Cardiac fibroblast (primary cell): ENCODE data around the gene USP5.

Source experiments
- DNase-seq, 2 donors: peaks; one replicate each; pipeline versions ENCODE4 v3.0.0 to v3.0.0-alpha.2; 2010; ENCODE audit warnings: low read depth in 2 of 2
- H3K4me3 ChIP-seq, 2 donors: replicated peaks in 1 of 2; 1 replicate in 1 of 2; 2 replicates in 1 of 2; pipeline ENCODE4 v1.5.1; 2011; ENCODE audit warnings: low read depth in 2 of 2, low read length in 2 of 2, mild to moderate bottlenecking in 2 of 2, moderate library complexity in 1 of 2
- CTCF ChIP-seq: IDR thresholded peaks from one replicate; pipeline ENCODE4 v1.5.1; 2011; ENCODE audit warnings: low read depth, mild to moderate bottlenecking, low read length, inconsistent platforms

Gene USP5

GRCh38 chr12:6912164-6912935, 60.4 kb downstream of the USP5 start:
- no peak for DNase-seq
- H3K4me3 ChIP-seq: no peak overlapping the region
- no peak for TF ChIP-seq CTCF

- no peak for TF ChIP-seq CTCF
- DNase-seq: peak; percentile 58 to 68
- H3K4me3 ChIP-seq: peak within 1 kb of the TSS; percentile 60 to 91
These were observed 62.4 kb downstream of the USP5 start, which contains the start of gene ENO2 for GRCh38 chr12:6914246-6914946. ENO2 (plus strand) TSS chr12:6914580; CDS start chr12:6915833, 1,253 bp downstream.

- TF ChIP-seq CTCF: no peak
- DNase-seq: no peak
- peak overlapping the region; percentile 60 to 91 for H3K4me3 ChIP-seq
These were observed 63.2 kb downstream of the USP5 start for GRCh38 chr12:6914947-6915788.

GRCh38 chr12:6915789-6916285, 63.9 kb downstream of the USP5 start:
- peak overlapping the region in 1 of 2 donors; percentile 91 for H3K4me3 ChIP-seq
- TF ChIP-seq CTCF: no peak
- no peak for DNase-seq
